ENCODE data around the gene DVL2.
A peak's percentile ranks its signal among the peaks of the same experiment; 100 is the strongest.

The DVL2 gene

GRCh38 chr17:7239091-7240027 is 5.0 kb upstream of the DVL2 start, which contains the start of gene PHF23:
Gene PHF23 (minus strand): TSS chr17:7239457. CDS start chr17:7239279, 178 bp downstream.
- TF ChIP-seq REST (IDR thresholded peaks at IDR 0.05; ENCODE audit: insufficient read depth in 1 of 2, low read depth in 2 of 2, low read length in 2 of 2) (no peak), TAF1 (IDR thresholded peaks at IDR 0.05; ENCODE audit: borderline replicate concordance, insufficient read depth, low read length) (peak; percentile 81; the same call in 1 of the 2 replicates), FOXP2 (optimal IDR thresholded peaks at IDR 0.05; ENCODE audit: borderline replicate concordance, extremely low read depth, extremely low read length, insufficient read depth) (peak; percentile 57), SIN3A (IDR thresholded peaks at IDR 0.05; ENCODE audit: borderline replicate concordance, insufficient read depth, low read length) (peak; percentile 81; the same call in 1 of the 2 replicates), POLR2AphosphoS5 (IDR thresholded peaks at IDR 0.05; ENCODE audit: low read depth, low read length) (peak; percentile 80)

- no peak for TF ChIP-seq FOXP2 (optimal IDR thresholded peaks at IDR 0.05; ENCODE audit: borderline replicate concordance, extremely low read depth, extremely low read length, insufficient read depth)
- TF ChIP-seq TAF1 (IDR thresholded peaks at IDR 0.05; ENCODE audit: borderline replicate concordance, insufficient read depth, low read length), result no peak
- no peak for TF ChIP-seq REST (IDR thresholded peaks at IDR 0.05; ENCODE audit: insufficient read depth in 1 of 2, low read depth in 2 of 2, low read length in 2 of 2)
- no peak for TF ChIP-seq SIN3A (IDR thresholded peaks at IDR 0.05; ENCODE audit: borderline replicate concordance, insufficient read depth, low read length)
- no peak for TF ChIP-seq POLR2AphosphoS5 (IDR thresholded peaks at IDR 0.05; ENCODE audit: low read depth, low read length)
Measured at GRCh38 chr17:7238420-7239090, 4.2 kb upstream of the DVL2 start.

GRCh38 chr17:7237761-7238419 is 3.6 kb upstream of the DVL2 start:
- TF ChIP-seq FOXP2 (optimal IDR thresholded peaks at IDR 0.05; ENCODE audit: borderline replicate concordance, extremely low read depth, extremely low read length, insufficient read depth) (no peak), POLR2AphosphoS5 (IDR thresholded peaks at IDR 0.05; ENCODE audit: low read depth, low read length) (peak; percentile 66), TAF1 (IDR thresholded peaks at IDR 0.05; ENCODE audit: borderline replicate concordance, insufficient read depth, low read length) (peak; percentile 20; the same call in 1 of the 2 replicates), SIN3A (IDR thresholded peaks at IDR 0.05; ENCODE audit: borderline replicate concordance, insufficient read depth, low read length) (peak; percentile 46; the same call in 1 of the 2 replicates)

- TF ChIP-seq SIN3A (IDR thresholded peaks at IDR 0.05; ENCODE audit: borderline replicate concordance, insufficient read depth, low read length) (no peak), REST (IDR thresholded peaks at IDR 0.05; ENCODE audit: insufficient read depth in 1 of 2, low read depth in 2 of 2, low read length in 2 of 2) (no peak), TAF1 (IDR thresholded peaks at IDR 0.05; ENCODE audit: borderline replicate concordance, insufficient read depth, low read length) (no peak), POLR2AphosphoS5 (IDR thresholded peaks at IDR 0.05; ENCODE audit: low read depth, low read length) (no peak), FOXP2 (optimal IDR thresholded peaks at IDR 0.05; ENCODE audit: borderline replicate concordance, extremely low read depth, extremely low read length, insufficient read depth) (no peak)
Measured at GRCh38 chr17:7237266-7237760, 3.0 kb upstream of the DVL2 start.

All from PFSK-1 (cell line).